GM12878 (cell line): ENCODE results near the gene SYMPK.

ENCODE experiments used
- BCL11A ChIP-seq: IDR thresholded peaks from 2 replicates; pipeline ENCODE4 v1.6.1; 2011; ENCODE audit warnings: low read depth, low read length
- ESRRA ChIP-seq: IDR thresholded peaks from 2 replicates; pipeline ENCODE4 v1.6.1; 2012; ENCODE audit warnings: mild to moderate bottlenecking, low read length, improper control_type of control experiment
- EZH2 ChIP-seq: IDR thresholded peaks from 2 replicates; pipeline ENCODE4 v1.6.1; 2012; ENCODE audit warnings: low read depth, mild to moderate bottlenecking, control low read depth, inconsistent platforms, low read length, borderline replicate concordance; ENCODE audit not compliant: control insufficient read depth
- GABPA ChIP-seq: IDR thresholded peaks from 2 replicates; pipeline ENCODE4 v1.6.1; 2014; ENCODE audit warnings: antibody characterized with exemption, low read depth, mild to moderate bottlenecking, inconsistent platforms
- HDGF ChIP-seq: fragments of 450-650 bp; IDR thresholded peaks from 2 replicates; pipeline ENCODE4 v1.6.1; 2016; ENCODE audit warnings: antibody characterized with exemption
- NFYB ChIP-seq: IDR thresholded peaks from 2 replicates; pipeline ENCODE4 v1.6.1; 2011; ENCODE audit warnings: low read depth, mild to moderate bottlenecking, low read length, improper control_type of control experiment, moderate library complexity; ENCODE audit not compliant: insufficient read depth
- PBX3 ChIP-seq: IDR thresholded peaks from 2 replicates; pipeline ENCODE4 v1.6.1; 2011; ENCODE audit warnings: mild to moderate bottlenecking, low read depth, low read length, moderate library complexity; ENCODE audit not compliant: insufficient replicate concordance
- POLR2A ChIP-seq: IDR thresholded peaks from 2 replicates; pipeline ENCODE4 v1.6.1; 2011; ENCODE audit warnings: low read depth, mild to moderate bottlenecking, low read length
- RAD21 ChIP-seq: IDR thresholded peaks from 2 replicates; pipeline ENCODE4 v1.6.1; 2011; ENCODE audit warnings: mild to moderate bottlenecking, low read depth, low read length, moderate library complexity; ENCODE audit not compliant: insufficient read depth
- SPI1 ChIP-seq: IDR thresholded peaks from 2 replicates; pipeline ENCODE4 v1.6.1; 2011; ENCODE audit warnings: low read depth, mild to moderate bottlenecking, low read length, moderate library complexity, borderline replicate concordance; ENCODE audit not compliant: insufficient read depth
- TARDBP ChIP-seq: IDR thresholded peaks from 2 replicates; pipeline ENCODE4 v1.6.1; 2016; ENCODE audit warnings: borderline replicate concordance
- TF ChIP-seq, protein P1 (sequence below), 3 experiments: IDR thresholded peaks in 2 of 3; conservative IDR thresholded peaks in 1 of 3; 2 replicates each; pipeline ENCODE4 v1.5.1; 2011; ENCODE audit warnings: low read depth in 3 of 3, low read length in 3 of 3, mild to moderate bottlenecking in 3 of 3, control low read depth in 2 of 3, moderate library complexity in 2 of 3, inconsistent platforms in 1 of 3, mixed read lengths in 1 of 3; ENCODE audit not compliant: control insufficient read depth in 2 of 3, insufficient read depth in 1 of 3; ENCODE audit errors: extremely low read depth in 1 of 3
- TF ChIP-seq, protein P2 (sequence below): fragments of 450-650 bp; IDR thresholded peaks from 2 replicates; pipeline ENCODE4 v1.6.1; 2017; ENCODE audit warnings: antibody characterized with exemption, mild to moderate bottlenecking, moderate library complexity

- TF ChIP-seq NFYB: no peak
- no peak for TF ChIP-seq RAD21
- no peak for TF ChIP-seq PBX3
- no peak for TF ChIP-seq TARDBP
- no peak for TF ChIP-seq GABPA
- TF ChIP-seq SPI1: no peak
- TF ChIP-seq EZH2: no peak
- TF ChIP-seq, protein P1, sequence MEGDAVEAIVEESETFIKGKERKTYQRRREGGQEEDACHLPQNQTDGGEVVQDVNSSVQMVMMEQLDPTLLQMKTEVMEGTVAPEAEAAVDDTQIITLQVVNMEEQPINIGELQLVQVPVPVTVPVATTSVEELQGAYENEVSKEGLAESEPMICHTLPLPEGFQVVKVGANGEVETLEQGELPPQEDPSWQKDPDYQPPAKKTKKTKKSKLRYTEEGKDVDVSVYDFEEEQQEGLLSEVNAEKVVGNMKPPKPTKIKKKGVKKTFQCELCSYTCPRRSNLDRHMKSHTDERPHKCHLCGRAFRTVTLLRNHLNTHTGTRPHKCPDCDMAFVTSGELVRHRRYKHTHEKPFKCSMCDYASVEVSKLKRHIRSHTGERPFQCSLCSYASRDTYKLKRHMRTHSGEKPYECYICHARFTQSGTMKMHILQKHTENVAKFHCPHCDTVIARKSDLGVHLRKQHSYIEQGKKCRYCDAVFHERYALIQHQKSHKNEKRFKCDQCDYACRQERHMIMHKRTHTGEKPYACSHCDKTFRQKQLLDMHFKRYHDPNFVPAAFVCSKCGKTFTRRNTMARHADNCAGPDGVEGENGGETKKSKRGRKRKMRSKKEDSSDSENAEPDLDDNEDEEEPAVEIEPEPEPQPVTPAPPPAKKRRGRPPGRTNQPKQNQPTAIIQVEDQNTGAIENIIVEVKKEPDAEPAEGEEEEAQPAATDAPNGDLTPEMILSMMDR (IDR thresholded peaks at IDR 0.05 in 2 of 3, conservative IDR thresholded peaks at IDR 0.05 in 1 of 3; ENCODE audit: control insufficient read depth in 2 of 3, extremely low read depth in 1 of 3, insufficient read depth in 1 of 3, low read depth in 3 of 3, low read length in 3 of 3): no peak
- no peak for TF ChIP-seq ESRRA
- TF ChIP-seq, protein P2, sequence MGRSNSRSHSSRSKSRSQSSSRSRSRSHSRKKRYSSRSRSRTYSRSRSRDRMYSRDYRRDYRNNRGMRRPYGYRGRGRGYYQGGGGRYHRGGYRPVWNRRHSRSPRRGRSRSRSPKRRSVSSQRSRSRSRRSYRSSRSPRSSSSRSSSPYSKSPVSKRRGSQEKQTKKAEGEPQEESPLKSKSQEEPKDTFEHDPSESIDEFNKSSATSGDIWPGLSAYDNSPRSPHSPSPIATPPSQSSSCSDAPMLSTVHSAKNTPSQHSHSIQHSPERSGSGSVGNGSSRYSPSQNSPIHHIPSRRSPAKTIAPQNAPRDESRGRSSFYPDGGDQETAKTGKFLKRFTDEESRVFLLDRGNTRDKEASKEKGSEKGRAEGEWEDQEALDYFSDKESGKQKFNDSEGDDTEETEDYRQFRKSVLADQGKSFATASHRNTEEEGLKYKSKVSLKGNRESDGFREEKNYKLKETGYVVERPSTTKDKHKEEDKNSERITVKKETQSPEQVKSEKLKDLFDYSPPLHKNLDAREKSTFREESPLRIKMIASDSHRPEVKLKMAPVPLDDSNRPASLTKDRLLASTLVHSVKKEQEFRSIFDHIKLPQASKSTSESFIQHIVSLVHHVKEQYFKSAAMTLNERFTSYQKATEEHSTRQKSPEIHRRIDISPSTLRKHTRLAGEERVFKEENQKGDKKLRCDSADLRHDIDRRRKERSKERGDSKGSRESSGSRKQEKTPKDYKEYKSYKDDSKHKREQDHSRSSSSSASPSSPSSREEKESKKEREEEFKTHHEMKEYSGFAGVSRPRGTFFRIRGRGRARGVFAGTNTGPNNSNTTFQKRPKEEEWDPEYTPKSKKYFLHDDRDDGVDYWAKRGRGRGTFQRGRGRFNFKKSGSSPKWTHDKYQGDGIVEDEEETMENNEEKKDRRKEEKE: no peak
- TF ChIP-seq HDGF: no peak
- TF ChIP-seq POLR2A: no peak
- no peak for TF ChIP-seq BCL11A
Observed at GRCh38 chr19:45890877-45891276, 27.9 kb upstream of the SYMPK start.
